ENCODE results near the gene WNT11.

WNT11 gene

GRCh38 chr11:76214186-76214585 is 7.9 kb upstream of the WNT11 start:
- no peak for TF ChIP-seq CTCF (IDR thresholded peaks at IDR 0.05; ENCODE audit: insufficient read depth, low read depth, low read length, missing control alignments)
- DNase-seq (ENCODE audit: low read depth), result no peak
- no peak overlapping the region for H3K4me3 ChIP-seq (ENCODE audit: low read length)

GRCh38 chr11:76212086-76213035 is 6.1 kb upstream of the WNT11 start:
- H3K4me3 ChIP-seq (ENCODE audit: low read length), result no peak overlapping the region
- no peak for DNase-seq (ENCODE audit: low read depth)
- TF ChIP-seq CTCF (IDR thresholded peaks at IDR 0.05; ENCODE audit: insufficient read depth, low read depth, low read length, missing control alignments), result no peak

DNA sequence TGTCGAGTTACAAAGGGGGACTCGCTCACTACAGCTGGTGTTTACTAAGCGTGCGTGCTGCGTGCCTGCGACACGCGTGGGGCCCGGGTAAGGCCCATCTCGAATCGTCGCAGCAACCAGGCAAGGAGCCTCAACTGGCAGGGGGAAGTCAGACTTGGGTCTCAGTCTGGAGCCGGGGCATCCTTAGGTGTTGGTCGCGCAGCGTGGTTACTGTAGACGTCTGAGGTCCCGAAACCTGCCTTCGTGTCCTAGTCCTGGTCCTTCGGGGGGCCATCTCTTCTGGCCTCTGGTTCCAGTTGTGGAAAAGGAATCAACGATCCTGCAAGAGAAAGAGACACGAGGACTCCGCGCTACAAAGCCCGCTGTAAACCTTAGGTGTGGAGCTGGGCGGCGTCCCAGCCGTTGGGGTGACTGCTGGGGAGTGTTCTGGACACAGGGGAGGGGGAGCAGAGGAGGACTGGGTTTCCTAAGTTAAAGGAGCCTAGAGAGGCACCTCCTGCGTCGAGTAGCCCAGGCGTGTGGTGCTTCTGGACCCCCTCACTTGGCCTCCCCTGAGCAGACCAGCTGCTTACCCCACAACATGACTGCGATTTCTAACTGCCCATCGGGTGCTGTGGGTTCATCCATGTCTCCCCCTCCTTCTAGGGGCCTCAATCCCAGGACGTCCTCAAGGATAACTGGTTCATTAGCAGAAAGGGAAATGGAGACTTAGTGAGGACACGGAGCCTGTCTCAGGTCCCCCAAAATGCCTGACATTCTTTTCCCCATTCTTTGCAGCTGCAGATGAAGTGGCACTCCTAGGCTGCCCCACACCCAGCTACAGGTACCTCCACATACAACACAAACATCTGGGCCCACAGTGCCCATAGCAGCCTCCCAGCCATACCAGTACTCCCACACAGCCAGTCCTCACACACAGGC is 4.9 kb upstream of the WNT11 start:
- no peak for TF ChIP-seq CTCF (IDR thresholded peaks at IDR 0.05; ENCODE audit: insufficient read depth, low read depth, low read length, missing control alignments)
- DNase-seq (ENCODE audit: low read depth), result no peak
- no peak overlapping the region for H3K4me3 ChIP-seq (ENCODE audit: low read length)

GRCh38 chr11:76209973-76210930 is 4.0 kb upstream of the WNT11 start:
- DNase-seq (ENCODE audit: low read depth), result peak; percentile 65
- H3K4me3 ChIP-seq (ENCODE audit: low read length), result peak overlapping the region; percentile 8
- no peak for TF ChIP-seq CTCF (IDR thresholded peaks at IDR 0.05; ENCODE audit: insufficient read depth, low read depth, low read length, missing control alignments)

DNA sequence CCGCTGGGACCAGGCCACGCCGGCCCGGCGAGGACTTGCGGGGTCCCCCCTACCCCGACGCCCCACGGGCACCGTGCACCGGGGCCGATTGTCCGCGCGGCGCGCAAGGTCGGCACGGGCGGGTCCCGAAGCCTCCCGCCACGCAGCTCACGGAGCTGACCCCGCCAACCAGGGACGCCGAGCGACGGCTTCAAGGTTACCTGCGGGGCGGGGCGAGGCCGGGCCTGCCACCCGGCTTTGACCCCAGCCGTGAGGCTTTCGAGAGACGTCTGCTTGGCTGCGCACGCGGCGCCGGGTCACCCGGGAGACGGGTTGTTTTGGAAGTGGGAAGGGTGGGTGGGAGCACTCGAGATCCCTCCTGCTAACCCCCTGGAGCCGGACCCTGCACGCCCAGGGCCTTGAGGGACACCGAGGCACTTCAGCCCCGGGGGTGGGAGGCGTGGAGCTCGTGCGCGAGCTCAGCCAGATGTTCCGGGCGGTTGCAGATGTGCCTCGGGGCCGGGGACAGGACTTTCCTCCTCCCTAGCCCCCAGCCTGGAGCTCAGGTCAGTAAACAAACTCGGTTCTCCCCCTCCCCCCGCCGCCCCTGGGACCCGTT is 3.2 kb upstream of the WNT11 start:
- no peak for TF ChIP-seq CTCF (IDR thresholded peaks at IDR 0.05; ENCODE audit: insufficient read depth, low read depth, low read length, missing control alignments)
- peak overlapping the region; percentile 37 for H3K4me3 ChIP-seq (ENCODE audit: low read length)

More for the DNA sequence above, 3.2 kb upstream of the WNT11 start:
- no peak for DNase-seq (ENCODE audit: low read depth)

Measured in epithelial cell of esophagus (primary cell).